SK-N-MC (cell line): Measurements from ENCODE around the gene PRKCZ.

Source experiments
- DNase-seq: peaks from one replicate; pipeline ENCODE4 v3.0.0-alpha.2; 2011; ENCODE audit warnings: low read depth, low spot score
- H3K27ac ChIP-seq: fragments of 200-600 bp; sonication (generic); 2 replicates; pipeline ENCODE4 v1.5.1; 2016; ENCODE audit warnings: mixed run types
- H3K36me3 ChIP-seq: fragments of 200-600 bp; sonication (generic); 2 replicates; pipeline ENCODE4 v1.6.1; 2017; ENCODE audit warnings: antibody characterized with exemption, low read length, mixed read lengths; ENCODE audit not compliant: insufficient read depth
- H3K4me3 ChIP-seq: fragments of 200-600 bp; sonication (generic); 2 replicates; pipeline ENCODE4 v1.5.1; 2016
- H3K9ac ChIP-seq: fragments of 200-600 bp; sonication (generic); 2 replicates; pipeline ENCODE4 v1.8.0; 2017; ENCODE audit warnings: mixed run types, mixed read lengths; ENCODE audit not compliant: insufficient read length
- H3K9me3 ChIP-seq: fragments of 200-600 bp; sonication (generic); 2 replicates; pipeline ENCODE4 v1.6.1; 2017; ENCODE audit warnings: low read depth, mild to moderate bottlenecking, antibody characterized with exemption, low read length, moderate library complexity, mixed read lengths
- EZH2 ChIP-seq: fragments of 200-600 bp; sonication (generic); IDR thresholded peaks from one replicate; pipeline ENCODE4 v1.6.1; 2017; ENCODE audit warnings: antibody characterized with exemption
- FOXP2 ChIP-seq: optimal IDR thresholded peaks from 2 replicates; pipeline ENCODE3; 2011; ENCODE audit warnings: mild to moderate bottlenecking, moderate library complexity; ENCODE audit not compliant: insufficient read depth; ENCODE audit errors: extremely low read length, control extremely low read depth
- POLR2AphosphoS5 ChIP-seq: IDR thresholded peaks from 2 replicates; pipeline ENCODE4 v1.6.1; 2012; ENCODE audit warnings: mild to moderate bottlenecking, low read depth, low read length, borderline replicate concordance

Gene PRKCZ

DNA sequence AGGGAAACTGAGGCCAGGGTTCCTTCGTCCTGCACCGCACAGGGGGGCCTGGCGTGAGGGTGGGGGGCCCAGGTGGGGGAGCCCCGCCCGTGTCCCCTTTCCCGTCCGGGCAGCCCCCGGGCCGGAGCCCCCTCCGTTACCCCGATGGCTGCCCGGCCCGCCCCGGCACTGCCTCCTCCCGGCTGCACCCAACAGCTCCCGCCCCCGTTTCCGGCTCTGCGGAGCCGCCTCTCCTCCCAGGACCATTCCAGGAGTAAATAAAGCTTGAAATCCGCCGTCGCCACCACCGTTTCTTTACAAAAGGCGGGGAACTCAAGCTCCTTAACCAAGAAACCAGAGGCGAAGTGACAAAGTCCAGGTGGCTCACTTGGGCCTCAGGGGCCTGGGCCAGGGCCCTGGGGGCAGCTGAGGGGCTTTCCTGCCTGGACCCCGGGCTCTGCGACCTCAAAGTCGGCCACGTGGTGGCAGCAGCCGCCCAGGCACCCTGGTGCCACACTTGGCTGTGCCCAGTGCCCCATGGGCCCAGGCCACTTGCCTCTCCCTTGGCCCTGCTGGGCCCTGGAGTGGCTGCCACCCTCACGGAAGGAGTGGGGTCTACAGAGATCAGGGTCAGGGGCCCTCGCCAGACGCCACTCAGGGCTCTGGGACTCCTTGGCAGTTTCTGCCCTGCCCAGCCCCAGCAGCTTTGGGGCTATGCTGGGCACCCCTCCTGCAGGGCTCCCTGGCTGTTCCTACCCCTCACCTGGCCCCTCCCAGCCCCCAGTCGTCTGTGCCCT, 144.9 kb downstream of the PRKCZ start:
- no peaks in the 10 kb centered on the region for H3K36me3 ChIP-seq
- H3K4me3 ChIP-seq, result peak overlapping the region; percentile 88
- peak overlapping the region; percentile 75 for H3K27ac ChIP-seq
- H3K9ac ChIP-seq, result peak overlapping the region; percentile 63
- H3K9me3 ChIP-seq, result no peaks in the 10 kb centered on the region
- TF ChIP-seq POLR2AphosphoS5 (peak; percentile 55; the same call in 1 of the 2 replicates), FOXP2 (no peak), EZH2 (no peak)
- no peak for DNase-seq

DNA sequence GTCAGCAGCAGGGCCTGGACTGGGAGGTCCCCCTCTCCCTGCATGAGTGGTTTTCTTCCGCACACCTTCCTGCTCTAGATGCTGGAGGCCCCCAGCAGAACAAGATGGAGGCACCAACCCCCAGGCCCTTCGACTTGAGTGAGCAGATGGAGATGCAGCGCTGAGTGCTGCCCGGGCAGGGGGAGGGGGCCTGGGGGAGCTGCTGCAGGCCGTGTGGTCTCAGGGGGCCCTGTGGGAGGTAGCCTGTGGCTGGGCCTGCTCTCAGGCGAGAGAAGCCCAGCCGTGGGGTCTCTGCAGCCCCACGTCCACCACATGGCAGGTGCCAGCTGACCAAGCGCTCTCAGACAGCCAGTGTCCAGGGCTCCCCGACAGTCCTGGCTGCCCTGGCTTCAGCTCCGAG, 145.6 kb downstream of the PRKCZ start:
- Histone ChIP-seq H3K4me3 (no peak overlapping the region), H3K9ac (no peak overlapping the region), H3K27ac (no peak overlapping the region)

DNA sequence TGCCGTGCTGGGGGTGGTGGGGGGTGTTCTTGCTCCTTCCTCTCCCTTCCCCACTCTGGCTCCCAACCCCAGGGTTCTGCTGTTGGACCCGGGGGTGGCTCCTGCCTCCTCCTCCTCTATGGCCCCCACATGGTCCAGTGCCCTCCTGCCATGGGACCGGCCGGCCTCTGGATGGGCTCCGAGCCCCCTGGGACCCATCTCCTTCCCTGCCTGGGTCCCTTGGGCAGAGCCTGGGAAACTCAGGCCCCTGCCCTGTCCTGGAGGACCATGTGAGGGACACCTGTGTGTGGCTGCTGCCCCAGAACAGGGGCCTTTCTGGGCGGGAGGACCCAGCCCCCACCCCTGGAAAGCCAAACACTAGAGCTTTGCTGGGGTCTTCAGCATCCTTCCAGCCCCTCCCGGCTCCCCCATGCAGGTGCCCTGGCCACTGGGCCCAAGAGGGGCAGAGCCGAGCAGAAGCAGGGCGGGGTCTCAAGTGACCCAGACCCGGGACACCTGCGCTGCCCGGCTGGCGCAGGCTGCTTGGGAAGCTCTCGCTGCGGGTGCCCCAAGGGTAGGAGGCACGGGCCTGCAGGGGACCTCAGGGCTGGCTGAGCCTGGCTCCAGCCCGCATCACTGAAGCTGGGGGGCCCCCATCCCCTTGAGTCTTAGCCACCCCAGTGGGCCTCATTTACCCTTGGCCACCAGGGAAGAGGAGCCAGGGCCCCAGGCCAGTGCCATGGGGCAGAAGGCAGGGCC, 146.9 kb downstream of the PRKCZ start:
- no peak overlapping the region for H3K4me3 ChIP-seq
- no peak for DNase-seq
- TF ChIP-seq POLR2AphosphoS5, result no peak
- no peak for TF ChIP-seq EZH2
- no peak for TF ChIP-seq FOXP2
- no peak overlapping the region for H3K27ac ChIP-seq
- H3K9me3 ChIP-seq, result no peaks in the 10 kb centered on the region
- H3K9ac ChIP-seq, result no peak overlapping the region
- no peaks in the 10 kb centered on the region for H3K36me3 ChIP-seq

More for the DNA sequence above, 145.6 kb downstream of the PRKCZ start:
- Histone ChIP-seq H3K9me3 (no peaks in the 10 kb centered on the region), H3K36me3 (no peaks in the 10 kb centered on the region)
- no peak for DNase-seq
- TF ChIP-seq EZH2, result no peak
- TF ChIP-seq POLR2AphosphoS5, result no peak
- TF ChIP-seq FOXP2, result no peak

DNA sequence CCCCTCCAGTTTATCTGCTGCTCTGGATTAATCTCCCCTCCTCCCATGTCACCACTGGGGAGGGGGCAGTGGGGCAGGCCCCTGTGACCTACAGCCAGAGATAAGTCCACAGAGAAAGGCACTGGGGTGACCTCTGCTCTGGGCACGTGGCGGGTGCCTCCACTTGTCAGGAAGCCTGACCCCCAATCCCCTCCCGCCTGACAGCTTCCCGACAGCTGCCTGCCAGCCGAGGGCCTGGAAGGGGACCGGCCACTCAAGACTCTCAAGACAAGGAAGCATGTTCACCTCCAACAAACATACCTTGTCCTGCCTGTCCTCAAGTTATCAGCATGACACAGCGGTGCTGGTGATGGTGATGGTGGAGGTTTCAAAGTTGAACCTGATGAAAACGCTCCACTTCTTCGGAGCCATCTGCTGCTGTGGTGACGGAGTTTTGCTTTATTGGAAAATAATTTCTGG, 147.5 kb downstream of the PRKCZ start:
- H3K9me3 ChIP-seq, result no peaks in the 10 kb centered on the region
- no peaks in the 10 kb centered on the region for H3K36me3 ChIP-seq
- DNase-seq, result no peak
- TF ChIP-seq POLR2AphosphoS5 (no peak), EZH2 (no peak)
- no peak overlapping the region; the same call in 1 of the 2 replicates for H3K27ac ChIP-seq
- peak overlapping the region; percentile 32 for H3K9ac ChIP-seq
- no peak overlapping the region for H3K4me3 ChIP-seq

DNA sequence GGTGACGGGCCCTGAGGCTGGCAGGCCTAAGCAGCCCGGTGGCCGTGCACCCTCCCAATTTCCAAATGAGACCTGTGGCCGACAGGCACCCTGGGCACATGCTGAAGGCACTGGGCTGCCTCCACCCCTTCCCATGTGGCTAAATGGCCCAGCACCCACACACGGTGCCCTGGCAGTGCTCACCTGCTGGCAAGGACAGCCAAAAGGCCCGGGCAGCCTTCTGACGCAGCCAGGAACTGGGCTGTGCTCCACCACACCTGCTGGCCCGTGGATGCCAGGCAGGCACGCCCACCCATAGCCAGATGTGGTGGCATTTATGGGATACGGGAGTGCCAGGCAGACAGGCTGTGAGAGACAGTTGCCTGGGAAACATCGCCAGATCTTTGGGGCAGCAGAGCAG, 148.4 kb downstream of the PRKCZ start:
- no peak for DNase-seq
- H3K4me3 ChIP-seq, result peak overlapping the region; percentile 79

DNA sequence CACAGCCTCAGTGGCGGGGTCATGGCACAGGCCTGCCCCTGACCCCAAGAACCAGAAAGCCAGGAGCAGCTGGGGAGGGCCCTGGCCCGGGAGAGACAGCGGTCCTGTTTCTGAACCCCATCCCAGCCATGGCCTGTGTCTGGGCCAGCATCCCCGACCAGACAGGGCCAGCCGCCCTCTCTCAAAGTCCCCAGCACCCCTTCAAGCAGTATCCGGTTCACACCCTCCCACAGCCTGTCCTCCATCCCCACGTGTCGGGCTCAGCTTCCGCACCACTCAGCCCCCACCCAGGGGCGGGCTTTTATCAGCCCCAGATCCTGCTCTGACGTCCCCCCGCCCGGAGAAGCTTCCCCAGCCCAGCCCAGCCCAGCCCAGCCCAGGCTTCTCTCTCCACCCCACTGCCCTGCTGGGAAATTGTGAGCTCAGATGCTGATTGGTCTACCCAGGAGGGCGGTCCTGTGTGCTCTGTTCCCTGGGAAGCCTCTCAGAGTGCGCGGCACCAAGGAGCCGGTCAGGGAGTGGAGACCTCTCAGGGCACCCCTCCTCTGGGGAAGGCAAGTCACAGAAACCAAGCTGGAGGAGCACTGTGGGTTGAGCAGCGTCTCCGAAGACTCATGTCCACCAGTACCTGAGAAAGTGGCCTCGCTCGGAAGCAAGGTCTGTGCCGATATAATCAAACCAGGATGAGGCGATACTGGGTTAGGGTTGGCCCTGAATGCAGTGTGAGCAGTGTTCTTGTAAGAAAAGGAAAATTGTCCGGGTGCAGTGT, 149.0 kb downstream of the PRKCZ start:
- H3K4me3 ChIP-seq, result peak overlapping the region; percentile 79
- no peaks in the 10 kb centered on the region for H3K9me3 ChIP-seq
- no peak for DNase-seq
- H3K9ac ChIP-seq, result peak overlapping the region; percentile 61
- H3K36me3 ChIP-seq, result no peaks in the 10 kb centered on the region
- H3K27ac ChIP-seq, result peak overlapping the region; percentile 53
- TF ChIP-seq EZH2 (no peak), POLR2AphosphoS5 (peak; percentile 53; the same call in 1 of the 2 replicates), FOXP2 (no peak)

More for the DNA sequence above, 148.4 kb downstream of the PRKCZ start:
- Histone ChIP-seq H3K36me3 (no peaks in the 10 kb centered on the region), H3K27ac (peak overlapping the region; percentile 53; the same call in 1 of the 2 replicates), H3K9ac (peak overlapping the region; percentile 53), H3K9me3 (no peaks in the 10 kb centered on the region)
- TF ChIP-seq POLR2AphosphoS5, result no peak

DNA sequence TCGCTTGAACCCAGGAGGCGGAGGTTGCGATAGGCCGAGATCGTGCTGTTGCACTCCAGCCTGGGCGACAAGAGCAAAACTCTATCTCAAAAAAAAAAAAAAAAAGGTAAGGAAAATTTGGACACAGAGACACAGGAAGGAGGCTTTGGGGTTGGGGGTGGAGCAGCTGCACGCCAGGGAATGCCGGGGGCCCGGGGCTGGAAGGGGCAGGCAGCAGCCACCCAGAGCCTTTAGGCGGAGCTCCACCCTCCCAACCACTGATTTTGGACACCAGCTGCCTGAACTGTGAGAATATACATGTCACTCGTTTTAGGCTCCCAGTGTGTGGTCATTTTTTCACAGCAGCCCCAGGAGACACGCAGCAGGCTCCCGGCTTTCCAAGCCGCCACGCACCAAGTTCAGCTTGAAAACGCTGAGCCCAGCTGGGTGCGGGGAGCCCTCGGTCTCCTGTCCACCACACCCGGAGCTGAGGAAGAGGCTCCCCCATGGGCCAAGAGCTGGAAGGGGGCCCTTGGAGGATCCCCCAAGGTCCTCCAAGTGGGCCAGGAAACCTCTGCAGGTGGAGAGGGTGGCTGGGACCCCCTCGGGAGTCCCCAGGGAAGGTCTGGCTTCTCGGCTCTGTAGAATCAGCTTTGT, 150.2 kb downstream of the PRKCZ start:
- no peaks in the 10 kb centered on the region for H3K9me3 ChIP-seq
- H3K9ac ChIP-seq, result no peak overlapping the region

DNA sequence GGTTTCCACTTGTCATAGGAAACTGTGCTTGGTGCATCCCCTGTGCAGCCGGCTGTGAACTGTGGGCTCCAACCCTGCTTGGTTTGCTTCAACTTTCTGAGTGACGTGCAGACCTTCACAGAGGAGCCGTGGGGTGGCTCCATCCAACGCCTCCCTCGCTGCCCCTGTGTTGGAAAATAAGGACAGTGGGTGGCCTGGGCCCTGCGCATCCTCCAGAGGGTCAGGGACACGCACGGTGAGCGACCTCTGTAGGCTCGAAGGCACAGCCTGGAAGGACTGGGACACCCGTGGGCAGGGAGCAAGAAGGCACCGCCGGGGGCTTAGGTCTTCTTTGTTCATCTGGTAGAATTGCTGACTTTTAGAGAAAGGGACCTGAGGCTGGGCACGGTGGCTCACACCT, 150.9 kb downstream of the PRKCZ start:
- no peak for DNase-seq
- Histone ChIP-seq H3K27ac (no peak overlapping the region), H3K9me3 (no peaks in the 10 kb centered on the region), H3K36me3 (no peaks in the 10 kb centered on the region), H3K4me3 (no peak overlapping the region), H3K9ac (no peak overlapping the region)
- TF ChIP-seq FOXP2 (no peak), POLR2AphosphoS5 (no peak), EZH2 (no peak)

More for the DNA sequence above, 150.2 kb downstream of the PRKCZ start:
- TF ChIP-seq EZH2 (no peak), FOXP2 (no peak), POLR2AphosphoS5 (no peak)
- Histone ChIP-seq H3K36me3 (no peaks in the 10 kb centered on the region), H3K27ac (no peak overlapping the region), H3K4me3 (no peak overlapping the region)
- no peak for DNase-seq
